GM19239 (cell line): ENCODE data around the gene PCDH1.
"Not testable (repeated sequence)": the region's sequence is repeated elsewhere in the genome, so short reads cannot be mapped to it uniquely, and the experiment has no call there.

Experiments used
- DNase-seq: peaks from one replicate; pipeline ENCODE4 v3.0.0; 2011; ENCODE audit warnings: low spot score; ENCODE audit not compliant: insufficient read length
- FAIRE-seq: peaks from 2 replicates; lab custom pipeline; 2011; peaks lifted over from hg19 to GRCh38; lab: Jason Lieb, UNC

The PCDH1 gene

GRCh38 chr5:141902015-141902814, 24.0 kb upstream of the PCDH1 start:
- no peak for DNase-seq

GRCh38 chr5:141898448-141899049, 20.3 kb upstream of the PCDH1 start:
- FAIRE-seq: no peak
- no peak for DNase-seq

More at GRCh38 chr5:141902015-141902814, 24.0 kb upstream of the PCDH1 start:
- FAIRE-seq: no peak

- FAIRE-seq (no peak), DNase-seq (no peak)
Observed at GRCh38 chr5:141897425-141897824, 19.2 kb upstream of the PCDH1 start.

DNA sequence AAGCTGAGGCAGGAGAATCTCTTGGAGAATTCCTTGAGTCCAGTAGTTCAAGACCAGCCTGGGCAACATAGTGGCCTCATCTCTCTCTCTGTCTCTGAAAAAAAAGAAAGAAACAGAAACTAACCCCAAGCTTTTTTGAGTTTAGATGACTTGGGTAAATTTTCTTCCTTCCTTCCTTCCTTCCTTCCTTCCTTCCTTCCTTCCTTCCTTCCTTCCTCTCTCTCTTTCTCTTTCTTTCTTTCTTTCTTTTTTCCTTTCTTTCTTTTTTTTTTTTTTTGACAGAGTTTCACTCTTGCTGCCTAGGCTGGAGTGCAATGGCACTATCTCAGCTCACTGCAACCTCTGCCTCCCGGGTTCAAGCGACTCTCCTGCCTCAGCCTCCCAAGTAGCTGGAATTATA, 12.2 kb upstream of the PCDH1 start:
- not testable (repeated sequence) for DNase-seq, FAIRE-seq

- DNase-seq: no peak
- no peak for FAIRE-seq
Observed at GRCh38 chr5:141889282-141889871, 11.2 kb upstream of the PCDH1 start.

- FAIRE-seq (no peak), DNase-seq (no peak)
Observed at GRCh38 chr5:141883892-141884318, 5.7 kb upstream of the PCDH1 start.

DNA sequence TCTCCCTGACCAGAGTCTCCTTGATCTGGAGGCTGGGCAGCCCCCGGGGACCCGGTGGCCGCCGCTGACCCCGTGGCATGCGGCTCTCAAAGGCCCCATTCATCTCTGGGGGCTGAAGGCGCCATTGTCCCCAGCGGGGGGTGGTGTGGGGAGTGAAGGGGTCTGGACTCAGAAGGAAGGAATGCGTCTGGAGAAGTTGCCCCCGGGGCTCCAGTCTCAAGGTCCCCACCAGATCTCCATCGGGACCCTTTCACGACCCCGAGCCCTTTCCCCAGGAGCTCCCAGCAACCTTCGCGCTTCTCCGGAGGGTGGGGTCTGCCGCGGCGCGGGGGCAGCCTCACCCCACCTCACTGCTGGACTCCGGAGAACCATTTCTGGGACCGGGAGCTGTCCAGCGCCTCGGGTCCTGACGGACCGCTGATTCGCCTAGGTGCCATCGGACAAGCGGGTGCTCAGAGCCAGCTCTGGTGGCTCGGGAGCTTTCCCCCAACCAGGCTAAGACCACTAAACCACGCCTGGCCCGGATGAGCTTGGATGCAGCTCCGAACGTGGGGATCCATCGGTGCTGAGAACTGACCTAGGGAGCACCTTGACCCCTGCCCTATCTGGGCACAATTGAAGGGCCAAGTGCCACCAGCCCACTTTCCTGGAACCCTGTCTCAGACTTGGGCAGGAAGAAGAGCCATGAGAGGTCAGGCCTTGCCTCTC, 5.1 kb upstream of the PCDH1 start:
- FAIRE-seq: no peak

GRCh38 chr5:141882594-141883183, 4.5 kb upstream of the PCDH1 start:
- DNase-seq (no peak), FAIRE-seq (no peak)

More for the DNA sequence above, 5.1 kb upstream of the PCDH1 start:
- DNase-seq: no peak

DNA sequence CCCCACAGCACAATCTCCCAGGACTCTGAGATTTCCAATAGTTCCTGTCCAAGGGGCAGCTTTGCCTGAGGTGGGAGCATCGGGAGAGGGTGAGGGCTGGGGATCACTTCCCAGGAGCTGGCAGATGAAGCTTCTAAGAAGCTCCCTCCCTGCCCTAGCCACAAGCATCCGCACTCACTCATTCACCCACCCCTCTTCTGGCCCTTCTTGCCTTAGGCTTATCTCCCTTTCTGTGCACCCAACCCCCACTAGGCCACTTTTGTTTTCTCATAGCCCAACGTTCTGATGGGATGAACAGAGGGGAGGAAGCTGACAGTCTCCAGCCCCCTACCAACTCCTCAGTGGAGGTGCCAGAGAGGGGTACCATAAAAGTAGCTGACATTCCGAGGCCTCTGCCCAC, 3.7 kb upstream of the PCDH1 start:
- DNase-seq: no peak
- FAIRE-seq: no peak

GRCh38 chr5:141880961-141881801, 3.0 kb upstream of the PCDH1 start:
- FAIRE-seq (no peak), DNase-seq (no peak)

DNA sequence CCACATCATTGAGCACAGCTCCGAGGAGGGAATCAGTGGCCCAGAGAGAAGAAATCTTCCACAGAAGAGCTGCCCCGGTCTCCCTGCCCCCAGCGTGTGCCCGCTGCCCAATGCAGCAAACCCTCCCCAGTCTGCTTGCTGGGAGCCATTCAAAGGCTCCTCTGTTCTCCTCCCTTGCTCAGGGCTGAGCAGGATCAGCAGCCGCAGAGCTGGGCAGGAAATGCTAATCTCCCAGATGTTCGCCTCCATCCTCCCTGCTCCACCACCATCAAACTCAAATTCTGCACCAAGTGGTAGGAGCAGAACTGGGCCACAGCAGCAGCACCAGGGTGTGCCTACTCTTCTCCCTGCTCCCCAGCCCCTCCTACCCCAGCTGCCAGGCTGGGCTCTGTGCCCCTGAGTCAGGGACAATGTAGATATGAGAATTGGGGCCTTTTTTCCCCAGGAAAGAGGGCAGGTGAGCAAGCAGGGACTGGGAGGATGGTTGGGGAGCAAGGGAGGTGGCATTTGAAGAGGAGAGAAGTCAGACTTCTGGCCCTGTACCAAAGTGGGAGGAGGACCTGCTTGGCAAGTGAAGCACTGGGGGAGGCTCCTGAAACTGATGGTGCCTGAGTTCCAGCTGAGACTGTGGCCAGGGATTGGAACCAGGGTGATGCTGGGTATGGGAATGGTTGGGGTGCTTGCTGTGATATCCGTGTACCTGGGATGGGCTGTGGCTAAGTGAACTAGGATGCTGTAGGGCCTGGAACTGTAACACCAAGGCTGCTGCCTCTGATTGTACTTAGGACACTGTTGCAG, 1.9 kb upstream of the PCDH1 start:
- no peak for DNase-seq
- no peak for FAIRE-seq

DNA sequence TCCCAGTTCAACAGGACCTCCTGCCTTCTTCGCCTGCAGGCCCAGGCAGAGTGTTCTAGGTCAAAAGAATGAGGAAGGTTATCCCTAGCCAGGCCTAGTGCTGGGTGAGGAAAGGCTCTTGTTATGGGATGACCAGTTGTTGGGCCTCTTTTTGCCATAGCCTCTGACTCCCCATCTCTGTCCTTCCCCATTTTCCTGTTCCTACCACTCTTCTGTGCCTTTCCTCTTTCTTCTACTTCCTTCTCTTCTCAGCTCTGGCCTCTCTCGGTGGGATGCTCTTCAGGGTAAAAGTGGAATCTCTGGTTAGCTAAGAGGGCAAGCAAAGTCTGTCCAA, 1.2 kb upstream of the PCDH1 start:
- DNase-seq (no peak), FAIRE-seq (no peak)

DNA sequence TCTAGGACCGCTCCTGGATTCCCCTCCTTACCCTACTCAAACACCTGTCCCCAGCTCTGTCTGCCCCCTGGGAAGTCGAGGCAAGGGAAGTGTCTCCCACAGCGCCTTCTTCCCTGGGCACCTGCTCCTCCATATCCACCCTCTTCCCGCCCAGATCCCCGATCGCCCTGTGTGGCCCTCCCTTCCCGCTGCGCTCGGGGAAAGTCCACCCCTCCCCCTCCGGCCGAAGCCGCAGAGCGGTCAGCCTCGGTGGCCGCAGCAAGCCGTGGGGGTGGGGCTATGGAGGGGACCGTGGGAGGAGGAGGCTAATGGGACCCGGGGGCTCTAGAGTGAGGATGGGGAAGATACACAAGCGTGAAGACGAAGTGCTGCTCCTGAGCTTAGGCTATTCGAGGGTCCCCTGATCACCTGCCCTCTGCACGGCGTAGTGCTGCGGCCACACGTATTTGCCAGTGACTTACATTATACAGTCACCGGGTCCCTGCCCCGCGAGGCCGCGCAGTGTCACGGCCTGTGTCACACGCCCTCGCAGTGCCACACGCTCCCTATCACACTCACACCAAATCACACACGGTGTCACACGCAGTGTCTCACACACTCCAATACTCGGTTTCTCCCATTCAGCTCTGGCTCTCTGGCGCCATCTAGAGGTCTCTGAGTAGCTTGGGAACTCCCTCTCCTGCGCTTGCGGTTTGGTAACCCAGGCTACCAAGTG, 658 bp upstream of the PCDH1 start:
- FAIRE-seq (peak; percentile 93), DNase-seq (peak; percentile 81)

DNA sequence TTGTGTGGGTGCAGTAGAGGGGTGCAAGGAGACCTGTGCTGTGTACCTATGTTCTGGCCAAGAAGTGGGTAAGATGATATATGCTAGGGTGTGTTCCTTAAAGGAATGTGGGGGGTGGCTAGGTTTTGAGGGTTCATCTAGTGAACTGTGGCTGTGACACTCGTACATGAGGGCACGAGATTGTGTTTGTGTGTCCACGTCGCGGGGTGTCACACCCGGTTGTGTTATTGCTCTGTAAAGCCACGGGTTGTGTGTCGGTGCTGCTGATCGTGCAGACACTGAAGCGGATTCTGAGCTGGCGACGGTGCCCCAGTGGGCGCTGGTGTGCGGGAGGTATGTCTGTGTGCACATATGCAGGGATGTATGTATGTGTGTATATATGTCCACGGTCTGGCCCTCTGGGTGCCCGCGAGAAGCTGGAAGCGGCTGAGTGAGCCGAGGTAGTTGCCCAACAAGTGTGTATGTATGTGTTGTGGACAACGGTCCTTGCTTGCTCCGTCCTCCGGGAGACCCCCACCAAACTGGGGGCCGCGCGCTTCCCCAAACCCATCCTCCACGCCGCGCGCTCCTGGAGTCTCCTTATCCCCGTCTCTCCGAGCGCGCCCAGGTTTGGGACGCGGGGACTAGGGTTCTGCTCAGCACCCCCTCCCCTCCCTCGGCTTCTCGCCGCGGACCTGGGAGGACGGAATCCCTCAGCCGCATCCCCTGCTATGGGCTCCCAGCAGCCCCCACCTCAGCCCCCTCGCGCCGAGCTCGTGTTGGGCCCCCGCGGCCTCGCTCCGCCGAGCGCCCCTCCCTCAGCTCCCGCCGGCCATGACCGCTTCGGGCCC, 639 bp downstream of the PCDH1 start:
- no peak for FAIRE-seq
- DNase-seq: no peak

GRCh38 chr5:141876628-141877355, 1.4 kb downstream of the PCDH1 start:
- DNase-seq (no peak), FAIRE-seq (no peak)

- DNase-seq: no peak
- FAIRE-seq: no peak
Observed at GRCh38 chr5:141875795-141876627, 2.2 kb downstream of the PCDH1 start.
